Measurements from ENCODE around the gene FMNL2.
A peak's percentile ranks its signal among the peaks of the same experiment; 100 is the strongest.

Gene FMNL2

DNA sequence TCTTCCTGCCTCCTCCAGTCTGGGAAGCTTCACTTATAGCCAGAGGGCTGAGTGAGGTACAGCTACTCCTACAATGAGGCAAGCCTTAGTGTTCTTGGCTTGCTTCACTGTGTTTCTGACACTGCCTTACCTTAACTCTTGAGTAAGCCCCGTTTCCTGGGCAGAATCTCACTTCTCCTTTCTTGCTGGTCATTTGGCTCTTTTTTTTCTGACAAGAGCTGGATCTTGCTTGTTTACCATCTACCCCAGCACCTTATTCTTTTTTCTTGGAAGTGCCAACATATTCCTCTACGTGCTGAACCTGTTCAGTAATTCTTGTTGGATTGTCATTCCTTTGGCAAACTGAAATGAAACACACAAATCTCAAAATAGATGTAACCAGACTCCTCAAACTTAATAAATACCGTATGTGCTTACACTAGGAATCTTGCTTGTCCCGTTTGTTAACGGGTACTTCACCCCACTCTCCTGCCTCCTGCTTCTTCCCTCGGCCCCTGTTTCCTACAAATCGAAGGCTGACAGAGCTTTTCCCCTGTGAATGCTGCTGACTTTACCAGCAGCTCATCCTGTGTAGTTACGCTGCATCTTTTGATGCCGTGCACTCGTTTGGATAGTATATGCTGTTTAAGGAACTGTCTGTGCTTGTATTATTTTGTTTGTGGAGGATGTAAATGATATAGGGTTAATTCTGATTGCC lies 132.2 kb downstream of the FMNL2 start:
- H3K27ac ChIP-seq, result no peak overlapping the region
- POLR2A ChIA-PET (ENCODE audit: low non-redundant PET), result no interaction called here
- DNase-seq (ENCODE audit: low spot score), result peak; percentile 51
- CTCF ChIA-PET, result interaction anchor here (1.3 kb wide), 1 partner anchor 65 kb away, joined by 3 read pairs; no protein-coding TSS in a partner anchor
- TF ChIP-seq CTCF (conservative IDR thresholded peaks at IDR 0.05; ENCODE audit: low read depth), result no peak

DNA sequence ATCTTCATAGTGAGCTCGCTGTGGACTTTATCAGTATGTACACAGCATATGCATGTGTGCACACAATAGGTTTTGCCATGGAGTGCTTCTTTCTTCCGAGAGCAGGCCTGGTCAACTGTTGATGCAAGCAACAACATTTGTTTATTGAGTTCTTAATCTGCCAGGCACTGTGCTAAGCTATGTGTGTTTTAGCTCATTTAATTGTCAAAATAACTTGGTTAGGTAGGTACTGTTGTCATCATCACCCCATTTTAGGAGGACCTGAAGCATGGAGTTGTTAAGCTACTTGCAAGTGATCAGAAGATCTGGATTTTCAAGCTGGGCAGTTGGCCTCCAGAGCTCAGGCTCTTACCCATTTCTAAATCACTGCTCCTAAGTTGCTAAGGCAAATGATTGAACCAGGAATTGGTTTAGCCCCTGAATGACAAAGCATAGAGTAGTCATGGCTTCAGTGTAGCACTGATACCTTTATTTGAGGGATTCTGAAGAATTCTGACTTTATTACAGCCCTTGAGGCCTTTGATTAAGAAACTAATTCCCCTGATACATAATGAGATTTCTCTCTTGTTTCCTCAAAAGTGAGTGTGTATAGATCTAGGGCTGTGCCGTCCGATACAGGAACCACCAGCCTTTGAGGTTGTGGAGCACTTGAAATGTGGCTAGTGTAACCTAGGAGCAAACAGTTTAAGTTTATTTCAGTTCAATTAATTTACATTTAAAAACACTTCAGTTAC lies 132.9 kb downstream of the FMNL2 start:
- no peak overlapping the region for H3K27ac ChIP-seq
- POLR2A ChIA-PET (ENCODE audit: low non-redundant PET), result no interaction called here
- DNase-seq (ENCODE audit: low spot score), result no peak
- no peak for TF ChIP-seq CTCF (conservative IDR thresholded peaks at IDR 0.05; ENCODE audit: low read depth)
- CTCF ChIA-PET, result interaction anchor here (1.3 kb wide), 1 partner anchor 66 kb away, joined by 3 read pairs; no protein-coding TSS in a partner anchor

DNA sequence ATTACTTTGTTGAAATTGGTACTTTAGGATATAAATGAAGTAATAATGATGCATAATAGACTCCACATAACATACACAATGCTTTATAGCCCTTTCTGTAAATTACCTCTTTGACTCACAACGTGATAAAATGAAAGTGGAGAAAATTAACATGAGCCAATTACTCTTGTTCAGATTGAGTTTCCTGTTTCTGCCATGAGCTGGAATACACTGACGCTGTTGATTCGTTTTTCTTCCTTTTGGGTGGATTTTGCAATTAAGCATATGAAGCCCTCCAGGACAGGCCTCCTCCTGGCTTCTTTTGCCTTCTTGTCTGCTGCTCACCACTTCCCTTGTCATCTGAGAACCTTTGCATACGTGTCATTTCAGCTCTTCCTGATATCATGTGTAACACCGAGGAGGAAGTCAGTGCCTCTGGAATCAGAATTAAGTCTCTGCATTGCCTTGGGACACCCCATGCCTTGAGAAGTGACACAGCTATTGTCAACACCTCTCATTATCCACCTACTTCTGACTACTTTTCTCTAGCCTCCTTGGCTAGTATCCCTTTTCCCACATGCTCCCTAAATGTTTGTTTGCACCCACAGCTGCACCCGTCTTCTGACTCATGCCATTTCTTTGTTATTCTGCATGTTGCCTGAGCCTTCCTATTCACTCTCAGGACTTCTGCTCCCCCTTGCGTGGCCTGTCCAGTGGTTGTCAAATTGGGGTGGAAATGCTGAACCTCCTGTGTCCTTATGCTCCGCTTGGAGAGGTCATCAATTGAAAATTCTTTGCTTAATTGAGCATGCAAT lies 134.1 kb downstream of the FMNL2 start:
- ChIA-PET CTCF (interaction anchor here (0.5 to 1.3 kb wide), 10 partner anchors 9 to 444 kb away, joined by 3 to 5 read pairs (median 3); partner anchors contain the start of gene STAM2), POLR2A (ENCODE audit: low non-redundant PET) (no interaction called here)
- peak overlapping the region; percentile 26; the same call in 1 of the 2 replicates for H3K27ac ChIP-seq
- DNase-seq (ENCODE audit: low spot score), result peak; percentile 26
- TF ChIP-seq CTCF (conservative IDR thresholded peaks at IDR 0.05; ENCODE audit: low read depth), result no peak

DNA sequence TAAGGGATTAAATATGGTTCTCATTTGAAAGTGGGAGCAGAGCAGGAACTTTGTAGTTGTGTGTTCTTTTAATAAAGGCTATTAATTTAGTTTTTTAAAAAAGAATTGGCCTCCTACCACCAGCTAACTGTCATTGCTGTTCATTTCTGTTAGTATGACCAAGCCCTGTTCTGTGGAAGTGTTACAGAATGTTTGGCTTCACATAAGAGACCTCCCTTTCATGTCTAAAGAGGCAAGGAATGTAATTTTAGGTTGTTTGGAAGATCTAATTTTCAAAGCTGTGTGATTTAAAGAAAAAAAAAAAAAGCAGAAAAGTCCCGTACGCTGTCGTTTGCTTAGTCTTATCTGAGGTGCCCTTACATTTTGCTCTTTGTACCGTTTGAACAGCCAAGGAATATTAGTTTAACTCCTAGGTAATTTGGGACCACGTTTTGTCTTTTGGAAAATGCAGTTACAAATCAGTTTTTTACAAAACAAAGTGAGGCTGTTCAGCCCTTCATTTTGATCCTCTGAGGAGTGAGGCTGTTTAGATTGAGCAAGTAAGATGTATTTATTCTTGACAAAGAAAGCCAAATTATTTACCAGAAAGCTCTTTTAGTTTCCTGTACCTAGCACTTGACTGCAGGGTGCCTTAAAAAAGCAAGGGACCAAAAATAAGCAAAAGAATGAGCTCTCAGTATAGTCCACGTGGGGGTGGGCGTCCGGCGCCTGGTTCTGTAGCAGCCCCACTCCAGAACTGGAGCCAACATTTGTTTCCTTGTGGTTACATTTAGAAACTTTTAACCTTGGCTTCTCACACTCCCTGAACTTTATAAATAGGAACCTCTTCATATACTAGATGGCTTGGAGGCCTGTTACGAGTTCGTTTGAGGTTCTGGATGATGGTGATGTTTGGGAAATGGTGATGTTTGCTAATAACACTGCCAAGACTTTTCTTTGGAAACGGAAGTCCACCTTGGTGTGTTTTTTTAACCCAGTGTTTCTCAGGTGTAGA lies 136.2 kb downstream of the FMNL2 start:
- ChIA-PET POLR2A (ENCODE audit: low non-redundant PET) (no interaction called here), CTCF (no interaction called here)
- no peak overlapping the region for H3K27ac ChIP-seq

GRCh38 chr2:152472481-152472887 lies 137.5 kb downstream of the FMNL2 start:
- POLR2A ChIA-PET (ENCODE audit: low non-redundant PET), result no interaction called here
- no peak overlapping the region for H3K27ac ChIP-seq
- TF ChIP-seq CTCF (conservative IDR thresholded peaks at IDR 0.05; ENCODE audit: low read depth), result no peak
- CTCF ChIA-PET, result no interaction called here
- DNase-seq (ENCODE audit: low spot score), result no peak

More for the DNA sequence above, 136.2 kb downstream of the FMNL2 start:
- no peak for TF ChIP-seq CTCF (conservative IDR thresholded peaks at IDR 0.05; ENCODE audit: low read depth)
- no peak for DNase-seq (ENCODE audit: low spot score)
